ENCODE results near the gene ADGRA3.

DNA sequence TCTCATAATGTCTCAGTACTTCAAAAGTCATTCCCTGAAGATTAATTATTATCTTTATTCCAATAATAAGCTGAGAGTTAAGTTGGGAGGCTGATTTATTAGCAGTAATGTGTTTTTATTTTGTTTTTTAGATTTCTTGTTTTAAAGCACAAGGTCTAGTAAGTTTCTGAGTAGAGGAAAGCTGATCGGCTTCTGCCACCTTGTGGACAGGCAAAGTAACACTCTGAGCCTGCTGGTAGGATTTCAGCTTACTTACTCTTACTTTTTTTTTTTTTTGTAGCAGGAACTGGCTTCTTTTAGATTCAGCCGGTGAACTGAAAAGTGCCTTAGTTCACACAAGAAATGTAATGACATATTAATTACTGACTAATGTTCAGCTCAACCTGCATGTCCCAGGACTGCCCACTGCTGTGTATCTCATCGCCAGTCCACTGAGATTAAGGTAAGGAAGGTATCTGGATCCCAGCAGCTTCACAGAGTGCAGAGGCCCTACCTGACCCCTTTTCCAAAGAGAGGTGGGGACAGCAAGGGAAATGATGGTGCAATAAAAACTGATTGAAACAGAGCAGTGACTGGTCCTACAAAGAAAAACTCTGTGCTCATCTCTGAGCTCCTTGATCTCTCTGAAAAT lies 126.5 kb downstream of the ADGRA3 start:
- TF ChIP-seq, protein P1, sequence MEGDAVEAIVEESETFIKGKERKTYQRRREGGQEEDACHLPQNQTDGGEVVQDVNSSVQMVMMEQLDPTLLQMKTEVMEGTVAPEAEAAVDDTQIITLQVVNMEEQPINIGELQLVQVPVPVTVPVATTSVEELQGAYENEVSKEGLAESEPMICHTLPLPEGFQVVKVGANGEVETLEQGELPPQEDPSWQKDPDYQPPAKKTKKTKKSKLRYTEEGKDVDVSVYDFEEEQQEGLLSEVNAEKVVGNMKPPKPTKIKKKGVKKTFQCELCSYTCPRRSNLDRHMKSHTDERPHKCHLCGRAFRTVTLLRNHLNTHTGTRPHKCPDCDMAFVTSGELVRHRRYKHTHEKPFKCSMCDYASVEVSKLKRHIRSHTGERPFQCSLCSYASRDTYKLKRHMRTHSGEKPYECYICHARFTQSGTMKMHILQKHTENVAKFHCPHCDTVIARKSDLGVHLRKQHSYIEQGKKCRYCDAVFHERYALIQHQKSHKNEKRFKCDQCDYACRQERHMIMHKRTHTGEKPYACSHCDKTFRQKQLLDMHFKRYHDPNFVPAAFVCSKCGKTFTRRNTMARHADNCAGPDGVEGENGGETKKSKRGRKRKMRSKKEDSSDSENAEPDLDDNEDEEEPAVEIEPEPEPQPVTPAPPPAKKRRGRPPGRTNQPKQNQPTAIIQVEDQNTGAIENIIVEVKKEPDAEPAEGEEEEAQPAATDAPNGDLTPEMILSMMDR (IDR thresholded peaks at IDR 0.05) = peak; percentile 17 to 58 (median 48)
- TF ChIP-seq POLR2A (IDR thresholded peaks at IDR 0.05) = no peak

Measured in upper lobe of left lung (tissue), 4 donors.